Activated CD4-positive, CD25-positive, alpha-beta regulatory T cell (primary cell): Measurements from ENCODE around the gene RABGGTA.
"Not testable (repeated sequence)": the region's sequence is repeated elsewhere in the genome, so short reads cannot be mapped to it uniquely, and the experiment has no call there.

Experiments
- DNase-seq, 4 experiments: peaks; one replicate each; lab custom pipeline; 2025; lab: John Stamatoyannopoulos, UW

Gene RABGGTA

GRCh38 chr14:24260780-24261157, 10.6 kb downstream of the RABGGTA start:
- DNase-seq = no peak

- no peak for DNase-seq
These were observed 11.2 kb downstream of the RABGGTA start for GRCh38 chr14:24260026-24260779.

GRCh38 chr14:24259282-24260025, 11.9 kb downstream of the RABGGTA start:
- DNase-seq = no peak

- DNase-seq = no peak
These were observed 12.7 kb downstream of the RABGGTA start for GRCh38 chr14:24258548-24259265.

GRCh38 chr14:24258119-24258518, 13.3 kb downstream of the RABGGTA start:
- no peak for DNase-seq

- no peak for DNase-seq
These were observed 14.4 kb downstream of the RABGGTA start for GRCh38 chr14:24256960-24257359.

GRCh38 chr14:24255931-24256711, 15.3 kb downstream of the RABGGTA start:
- no peak for DNase-seq

GRCh38 chr14:24255438-24255837, 16.0 kb downstream of the RABGGTA start:
- DNase-seq = no peak

- DNase-seq = no peak
These were observed 16.6 kb downstream of the RABGGTA start for GRCh38 chr14:24254630-24255392.

GRCh38 chr14:24253936-24254335, 17.5 kb downstream of the RABGGTA start:
- DNase-seq = no peak

- DNase-seq = no peak
These were observed 18.9 kb downstream of the RABGGTA start for GRCh38 chr14:24252289-24253124.

GRCh38 chr14:24251880-24252288, 19.5 kb downstream of the RABGGTA start:
- no peak for DNase-seq

GRCh38 chr14:24250354-24250753, 21.0 kb downstream of the RABGGTA start:
- no peak for DNase-seq

- DNase-seq = no peak
These were observed 22.0 kb downstream of the RABGGTA start for GRCh38 chr14:24249230-24250021.

- no peak for DNase-seq
These were observed 24.0 kb downstream of the RABGGTA start for GRCh38 chr14:24247422-24247821.

- DNase-seq = no peak
These were observed 24.6 kb downstream of the RABGGTA start for GRCh38 chr14:24246765-24247212.

- not testable (repeated sequence) for DNase-seq
These were observed 26.0 kb downstream of the RABGGTA start for GRCh38 chr14:24245350-24245749.

- DNase-seq = no peak
These were observed 28.0 kb downstream of the RABGGTA start for GRCh38 chr14:24243336-24243836.

- peak; percentile 87 to 93 (median 92) for DNase-seq
These were observed 29.5 kb downstream of the RABGGTA start for GRCh38 chr14:24241829-24242443.
